ENCODE measurements around the gene RSPH3. TPM values are rescaled to one million over a fixed set of nuclear protein-coding genes. Genes with fewer than 3 reads are reported as not detected.
"Not testable (repeated sequence)": the region's sequence is repeated elsewhere in the genome, so short reads cannot be mapped to it uniquely, and the experiment has no call there.

Gene RSPH3
- total RNA-seq, 4 donors from 2014 or later, result 1.9 to 4.4 (median 2.3) TPM

GRCh38 chr6:158991017-158991723 is 8.8 kb downstream of the RSPH3 start:
- ATAC-seq, result no peak
- Histone ChIP-seq H3K9me3 (no peaks in the 10 kb centered on the region), H3K27me3 (no peaks in the 10 kb centered on the region), H3K27ac (no peak overlapping the region), H3K36me3 (no peaks in the 10 kb centered on the region), H3K4me1 (no peaks in the 10 kb centered on the region), H3K4me3 (no peak overlapping the region)
- in situ Hi-C loops (cut with MboI; ENCODE audit: low sequenced_read_pairs in 4 of 4) (loop anchor here in 1 of 4 donors (25.0 kb wide), 1 partner anchor 779 kb away; no protein-coding TSS in a partner anchor), intact Hi-C loops (cut with DNase I; ENCODE audit: low total_unique reads) (no loop called here)
- DNase-seq, result no peak
- TF ChIP-seq CTCF (IDR thresholded peaks at IDR 0.05 in 4 of 5, conservative IDR thresholded peaks at IDR 0.05 in 1 of 5), result no peak
- no peak for TF ChIP-seq POLR2A (IDR thresholded peaks at IDR 0.05)

DNA sequence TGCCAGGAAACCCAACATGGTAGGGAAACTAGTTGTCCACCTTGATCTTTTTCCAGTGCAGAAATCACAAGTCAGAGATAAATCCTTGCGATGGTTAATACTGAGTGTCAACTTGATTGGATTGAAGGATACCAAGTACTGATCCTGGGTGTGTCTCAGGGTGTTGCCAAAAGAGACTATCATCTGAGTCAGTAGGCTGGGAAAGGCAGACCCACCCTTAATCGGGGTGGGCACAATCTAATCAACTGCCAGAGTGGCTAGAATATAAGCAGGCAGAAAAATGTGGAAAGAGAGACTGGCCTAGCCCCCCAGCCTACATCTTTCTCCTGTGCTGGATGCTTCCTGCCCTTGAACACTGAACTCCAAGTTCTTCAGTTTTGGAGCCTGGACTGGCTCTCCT is 10.3 kb downstream of the RSPH3 start:
- ATAC-seq, result not testable (repeated sequence)

GRCh38 chr6:158988477-158988876 is 11.5 kb downstream of the RSPH3 start:
- TF ChIP-seq CTCF (IDR thresholded peaks at IDR 0.05 in 4 of 5, conservative IDR thresholded peaks at IDR 0.05 in 1 of 5), result no peak
- no peak for TF ChIP-seq POLR2A (IDR thresholded peaks at IDR 0.05)
- DNase-seq (no peak), ATAC-seq (no peak)
- Histone ChIP-seq H3K9me3 (no peaks in the 10 kb centered on the region), H3K36me3 (no peaks in the 10 kb centered on the region), H3K27ac (no peak overlapping the region), H3K27me3 (no peaks in the 10 kb centered on the region), H3K4me3 (no peak overlapping the region), H3K4me1 (no peaks in the 10 kb centered on the region)
- intact Hi-C loops (cut with DNase I; ENCODE audit: low total_unique reads), result no loop called here
- in situ Hi-C loops (cut with MboI; ENCODE audit: low sequenced_read_pairs in 4 of 4), result loop anchor here in 1 of 4 donors (25.0 kb wide), 1 partner anchor 776 kb away; no protein-coding TSS in a partner anchor

More for the DNA sequence above, 10.3 kb downstream of the RSPH3 start:
- DNase-seq; H3K36me3 ChIP-seq; H3K4me3 ChIP-seq; H3K27me3 ChIP-seq; H3K4me1 ChIP-seq; H3K9me3 ChIP-seq; intact Hi-C loops (cut with DNase I; ENCODE audit: low total_unique reads); H3K27ac ChIP-seq: not testable (repeated sequence)
- in situ Hi-C loops (cut with MboI; ENCODE audit: low sequenced_read_pairs in 4 of 4), result loop anchor here in 1 of 4 donors (25.0 kb wide), 1 partner anchor 777 kb away; no protein-coding TSS in a partner anchor

- in situ Hi-C loops (cut with MboI; ENCODE audit: low sequenced_read_pairs in 4 of 4), result loop anchor here in 1 of 4 donors (25.0 kb wide), 1 partner anchor 775 kb away; no protein-coding TSS in a partner anchor
- no peak for ATAC-seq
- intact Hi-C loops (cut with DNase I; ENCODE audit: low total_unique reads), result no loop called here
Observed at GRCh38 chr6:158987657-158988056, 12.3 kb downstream of the RSPH3 start.

More at GRCh38 chr6:158987657-158988056, 12.3 kb downstream of the RSPH3 start:
- H3K27me3 ChIP-seq, result no peaks in the 10 kb centered on the region
- DNase-seq, result no peak
- no peaks in the 10 kb centered on the region for H3K36me3 ChIP-seq
- no peak overlapping the region for H3K27ac ChIP-seq
- TF ChIP-seq POLR2A (IDR thresholded peaks at IDR 0.05) (no peak), CTCF (IDR thresholded peaks at IDR 0.05 in 4 of 5, conservative IDR thresholded peaks at IDR 0.05 in 1 of 5) (no peak)
- no peaks in the 10 kb centered on the region for H3K4me1 ChIP-seq
- no peak overlapping the region for H3K4me3 ChIP-seq
- H3K9me3 ChIP-seq, result no peaks in the 10 kb centered on the region

Measured in gastrocnemius medialis (tissue), 4 donors.